HG02610 (cell line): ENCODE results near the gene ZNF385C.
"Not testable (repeated sequence)": the region's sequence is repeated elsewhere in the genome, so short reads cannot be mapped to it uniquely, and the experiment has no call there.

Experiments
- ATAC-seq: cut with Tn5 transposase; IDR thresholded peaks from one replicate; pipeline ENCODE4 v1.9.1; 2021; ENCODE audit warnings: mild to moderate bottlenecking, moderate library complexity; ENCODE audit not compliant: unreplicated experiment

The ZNF385C gene

DNA sequence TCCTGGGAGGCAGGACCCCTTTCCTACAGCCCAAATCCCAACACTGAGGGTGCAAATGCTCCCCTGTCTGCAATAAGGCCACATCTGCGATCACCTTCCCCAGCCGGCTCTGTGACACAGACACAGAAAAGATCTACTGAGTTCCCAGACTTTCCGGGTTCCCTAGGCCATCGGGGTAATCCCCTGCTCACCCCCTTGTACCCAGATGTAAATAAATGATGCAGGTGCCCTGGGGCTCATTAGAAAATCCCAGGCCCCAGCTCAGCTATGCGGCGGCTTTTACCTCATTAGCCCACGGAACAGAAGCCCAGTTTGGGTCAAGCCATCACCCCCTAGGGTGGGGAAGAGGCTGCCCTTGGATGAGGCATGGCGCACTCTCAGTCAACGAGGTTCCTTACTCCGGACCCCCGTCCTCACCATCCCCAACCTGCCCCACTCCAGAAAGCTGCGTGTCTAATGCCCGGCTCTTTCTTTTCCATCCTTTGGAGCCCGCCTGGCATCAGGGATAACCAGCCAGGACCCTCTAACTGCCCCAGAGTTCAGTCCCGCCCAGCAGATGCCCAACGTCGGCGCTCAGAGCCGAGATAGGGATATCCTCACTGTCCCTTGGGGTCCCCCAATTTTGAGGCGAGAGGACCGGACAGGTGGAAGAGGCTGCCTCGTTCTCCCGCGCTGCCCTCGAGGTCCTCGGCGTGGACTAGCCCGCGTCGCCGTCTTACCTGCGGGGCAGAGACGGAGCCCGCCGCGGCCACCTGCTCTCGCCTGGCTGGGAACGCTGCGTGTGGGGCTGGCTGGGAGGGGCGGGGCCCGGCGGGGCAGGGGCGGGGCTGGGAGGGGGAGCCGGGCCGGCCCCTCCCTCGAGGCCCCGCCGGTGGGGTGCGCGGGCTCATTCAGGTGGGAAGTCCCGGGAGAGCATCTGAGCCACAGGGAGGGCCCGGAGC, at the start of gene ZNF385C:
TSS of gene ZNF385C (minus strand) at position 783 of the 941 bp plus-strand sequence. CDS start 35,417 bp downstream, outside the sequence.
- no peak for ATAC-seq

- no peak for ATAC-seq
These were observed 48.8 kb upstream of the ZNF385C start for GRCh38 chr17:42146911-42147607.

DNA sequence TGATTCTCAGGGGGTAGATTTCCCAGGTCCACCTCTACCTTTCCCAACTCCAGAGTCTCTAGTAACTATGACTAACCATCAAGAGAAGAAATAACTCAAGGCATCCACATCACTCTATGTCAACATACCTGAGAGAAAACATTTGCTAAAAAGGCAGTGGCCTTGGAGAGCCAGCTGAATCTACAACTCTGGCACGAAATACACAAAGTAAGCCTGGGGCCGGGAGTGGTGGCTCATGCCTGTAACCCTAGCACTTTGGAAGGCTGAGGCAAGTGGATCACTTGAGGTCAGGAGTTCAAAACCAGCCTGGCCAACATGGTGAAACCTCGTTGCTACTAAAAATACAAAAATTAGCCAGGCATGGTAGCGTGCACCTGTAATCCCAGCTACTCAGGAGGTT, 44.9 kb upstream of the ZNF385C start:
- not testable (repeated sequence) for ATAC-seq

DNA sequence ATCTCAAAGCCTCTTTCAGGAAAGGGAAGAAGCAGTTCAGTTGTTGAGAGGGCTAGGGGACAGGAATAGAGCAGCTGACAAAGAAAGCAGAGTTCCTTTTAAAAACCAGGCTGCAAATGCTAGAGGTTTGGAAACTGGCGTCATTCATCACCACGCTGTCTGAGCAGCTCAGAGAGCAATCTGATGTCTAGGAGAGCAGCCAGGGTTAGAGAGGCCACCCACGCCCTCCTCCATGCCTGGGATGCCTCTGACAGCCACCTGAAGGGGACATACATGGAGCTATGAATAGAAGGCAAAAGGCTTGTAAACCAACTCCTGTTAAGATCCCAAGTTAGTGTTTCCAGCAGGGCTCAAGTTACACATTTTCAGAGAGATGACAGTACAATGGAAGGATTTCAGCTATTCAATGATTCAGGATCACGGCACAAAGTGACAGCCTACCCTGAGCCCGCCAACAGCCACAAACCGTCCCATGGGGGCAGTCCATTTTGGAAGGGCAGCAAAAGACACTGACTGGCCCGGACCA, 44.2 kb upstream of the ZNF385C start:
- no peak for ATAC-seq

DNA sequence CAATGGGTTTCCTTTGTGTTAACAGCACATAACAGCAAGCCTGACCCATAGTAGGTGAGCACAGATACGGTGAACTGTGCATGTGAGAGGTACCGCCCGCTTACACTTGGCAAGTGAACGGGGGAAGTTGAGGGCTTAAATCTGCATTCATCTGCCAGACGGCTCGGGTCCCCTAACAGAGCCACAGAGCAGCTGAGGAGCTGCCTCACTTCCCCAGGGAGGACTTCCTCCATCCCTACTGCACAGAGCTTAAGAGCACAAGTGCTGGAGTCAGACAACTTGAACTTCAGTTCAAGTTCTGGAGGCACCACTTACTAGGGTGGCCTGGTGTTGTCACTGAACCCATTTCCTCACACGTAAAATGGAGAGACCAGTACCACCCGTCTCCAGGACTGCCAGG, 43.1 kb upstream of the ZNF385C start:
- no peak for ATAC-seq

DNA sequence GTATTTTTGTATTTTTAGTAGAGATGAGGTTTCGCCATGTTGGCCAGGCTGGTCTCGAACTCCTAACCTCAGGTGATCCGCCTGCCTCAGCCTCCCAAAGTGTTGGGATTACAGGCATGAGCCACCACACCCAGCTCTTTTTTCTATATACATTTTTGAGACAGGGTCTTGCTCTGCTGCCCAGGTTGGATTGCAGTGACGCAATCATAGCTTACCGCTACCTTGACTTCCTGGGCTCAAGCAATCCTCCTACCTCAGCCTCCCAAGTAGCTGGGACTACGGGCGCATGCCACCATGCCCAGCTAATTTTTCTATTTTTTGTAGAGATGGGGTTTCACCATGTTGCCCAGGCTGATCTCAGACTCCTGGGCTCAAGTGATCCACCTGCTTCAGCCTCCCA, 42.4 kb upstream of the ZNF385C start:
- ATAC-seq: not testable (repeated sequence)

GRCh38 chr17:42138749-42139492, 40.6 kb upstream of the ZNF385C start:
- no peak for ATAC-seq

GRCh38 chr17:42136654-42137051, 38.4 kb upstream of the ZNF385C start:
- ATAC-seq: no peak

GRCh38 chr17:42135664-42136653, 37.7 kb upstream of the ZNF385C start:
- no peak for ATAC-seq

GRCh38 chr17:42135151-42135550, 36.9 kb upstream of the ZNF385C start:
- ATAC-seq: no peak

GRCh38 chr17:42133461-42134041, 35.3 kb upstream of the ZNF385C start:
- no peak for ATAC-seq

- no peak for ATAC-seq
These were observed 34.7 kb upstream of the ZNF385C start for GRCh38 chr17:42132941-42133340.

DNA sequence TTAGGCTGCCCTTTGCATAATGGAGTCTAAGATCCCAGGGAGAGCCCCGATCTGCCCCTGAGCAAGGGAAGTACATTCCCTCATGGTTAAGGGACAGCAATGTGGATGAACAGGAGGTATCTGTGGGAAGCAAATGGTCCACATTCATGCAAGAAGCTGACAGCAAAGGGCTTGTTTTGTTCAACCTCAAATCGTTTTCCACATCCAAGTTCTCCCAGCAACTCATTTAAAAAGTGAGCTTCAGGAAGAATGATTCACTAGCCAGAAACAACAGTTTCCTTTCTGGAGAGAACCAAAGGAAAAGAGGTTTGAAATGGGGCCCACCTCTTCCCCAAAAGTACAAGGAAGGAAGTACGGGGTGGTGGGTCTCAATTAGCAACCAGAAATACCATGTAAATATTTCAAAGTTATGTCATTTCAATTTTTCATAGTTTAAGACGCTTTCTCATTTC, 33.7 kb upstream of the ZNF385C start:
- no peak for ATAC-seq

DNA sequence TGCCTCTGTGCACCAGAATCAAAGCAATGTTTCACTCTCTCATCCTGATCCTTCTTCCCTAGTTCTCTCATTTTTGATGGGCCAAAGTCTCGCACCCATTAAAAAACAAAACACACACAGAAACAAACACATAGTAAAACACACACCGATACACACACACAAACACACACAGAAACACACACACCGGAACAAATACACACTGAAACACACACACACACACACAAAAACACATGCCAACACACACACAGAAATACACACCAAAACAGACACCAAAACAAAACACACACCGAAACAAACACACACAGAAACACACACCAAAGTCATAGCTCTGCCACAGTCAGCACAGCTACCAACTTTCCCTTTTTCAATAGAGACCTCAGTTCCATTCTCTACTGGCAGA, 33.0 kb upstream of the ZNF385C start:
- ATAC-seq: no peak

DNA sequence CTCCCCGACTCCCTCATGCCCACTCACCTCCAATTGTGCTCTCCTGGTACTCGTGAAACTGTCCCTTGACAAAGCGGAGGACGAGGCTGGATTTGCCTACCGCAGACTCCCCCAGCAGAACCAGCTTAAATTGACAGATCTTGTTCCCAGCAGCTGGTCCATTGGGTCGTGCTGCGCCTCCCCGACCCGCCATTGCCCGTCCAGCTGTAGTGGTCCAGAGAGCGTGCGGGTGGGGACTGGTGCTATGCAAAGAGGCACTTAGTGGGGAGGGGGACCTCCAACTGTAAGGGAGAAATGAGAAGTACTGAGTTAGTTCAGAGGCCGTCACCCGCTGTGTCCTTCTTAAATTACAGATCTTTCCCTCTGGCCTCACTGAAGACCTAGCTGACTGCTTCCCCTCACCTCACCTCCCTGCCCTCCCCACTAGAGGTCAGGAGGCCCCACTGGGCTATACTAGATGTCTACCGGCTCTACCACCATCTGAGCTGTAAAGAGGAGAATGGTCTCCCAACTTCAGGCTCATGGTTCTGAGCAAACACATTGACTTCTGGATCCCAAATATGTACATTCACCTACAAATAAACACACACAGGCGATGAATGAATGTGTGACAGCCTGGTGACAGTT, 32.1 kb upstream of the ZNF385C start:
- no peak for ATAC-seq

DNA sequence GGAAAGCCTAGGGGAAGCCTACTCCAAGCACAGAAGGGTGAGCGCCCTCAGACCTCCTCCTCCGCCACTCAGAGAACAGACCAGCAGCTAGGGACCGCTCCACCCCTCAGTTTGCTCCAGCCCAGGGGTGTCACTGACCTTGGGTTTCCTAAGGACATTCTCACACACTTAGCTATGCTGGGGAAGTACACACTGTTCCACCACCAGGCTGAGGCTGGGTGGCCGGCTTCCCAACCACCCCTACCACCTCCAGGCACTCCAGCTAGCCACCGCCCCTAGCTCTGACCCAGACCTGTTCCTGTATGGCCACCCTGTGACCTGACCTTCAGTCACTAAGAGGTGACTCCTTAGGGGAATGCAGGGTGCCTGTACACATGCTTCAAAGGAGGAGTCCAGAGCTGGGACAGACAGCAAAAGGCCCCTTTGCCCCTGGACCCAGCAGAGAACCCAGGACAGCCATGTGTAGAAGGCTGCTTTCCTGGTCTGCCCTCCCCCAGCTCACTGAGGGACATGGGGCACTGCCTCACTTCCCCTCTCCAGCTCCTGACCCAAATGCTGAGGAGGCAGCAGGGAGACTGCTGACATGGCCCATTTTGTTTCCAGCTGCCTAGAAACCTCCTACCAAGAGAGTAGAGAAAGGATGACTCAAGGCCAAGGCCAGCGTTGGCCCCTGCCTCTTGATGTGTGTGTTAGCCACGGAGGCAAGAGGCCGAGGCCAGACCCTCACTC, 31.0 kb upstream of the ZNF385C start:
- no peak for ATAC-seq

GRCh38 chr17:42127414-42127813, 29.1 kb upstream of the ZNF385C start:
- ATAC-seq: no peak

- no peak for ATAC-seq
These were observed 28.6 kb upstream of the ZNF385C start for GRCh38 chr17:42126836-42127235.
